SW 1271 (cell line): ENCODE results near the gene RHBDL2.
"Not testable (repeated sequence)": the region's sequence is repeated elsewhere in the genome, so short reads cannot be mapped to it uniquely, and the experiment has no call there.

Source experiments
- DNase-seq, 2 experiments: peaks; one replicate each; lab custom pipeline; 2025; lab: John Stamatoyannopoulos, UW

Gene RHBDL2

GRCh38 chr1:38932571-38932970 lies 9.1 kb downstream of the RHBDL2 start:
- no peak for DNase-seq

GRCh38 chr1:38929476-38929875 lies 12.2 kb downstream of the RHBDL2 start:
- DNase-seq, result no peak

- no peak for DNase-seq
Measured at GRCh38 chr1:38929054-38929453, 12.6 kb downstream of the RHBDL2 start.

GRCh38 chr1:38926091-38926490 lies 15.5 kb downstream of the RHBDL2 start:
- no peak for DNase-seq

- DNase-seq, result no peak
Measured at GRCh38 chr1:38925391-38925790, 16.2 kb downstream of the RHBDL2 start.

DNA sequence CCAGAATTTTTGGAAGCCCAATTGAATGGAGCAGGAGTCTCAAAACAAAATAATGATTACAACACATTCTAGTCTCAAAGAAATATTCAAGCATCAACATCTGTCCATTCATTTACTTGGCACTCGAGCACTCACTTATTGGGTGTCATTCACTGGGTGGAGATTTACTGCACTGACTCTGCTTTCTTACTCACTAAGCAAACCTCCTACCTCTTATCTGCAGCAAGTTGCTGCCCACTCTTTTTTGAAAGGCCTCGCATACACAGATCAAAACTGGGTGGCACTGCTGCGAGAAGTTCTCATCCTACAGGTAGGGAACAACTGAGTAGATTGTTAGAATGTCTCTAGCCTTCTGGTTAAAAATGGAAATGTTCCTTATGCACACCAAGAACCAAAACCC lies 18.0 kb downstream of the RHBDL2 start:
- no peak for DNase-seq

DNA sequence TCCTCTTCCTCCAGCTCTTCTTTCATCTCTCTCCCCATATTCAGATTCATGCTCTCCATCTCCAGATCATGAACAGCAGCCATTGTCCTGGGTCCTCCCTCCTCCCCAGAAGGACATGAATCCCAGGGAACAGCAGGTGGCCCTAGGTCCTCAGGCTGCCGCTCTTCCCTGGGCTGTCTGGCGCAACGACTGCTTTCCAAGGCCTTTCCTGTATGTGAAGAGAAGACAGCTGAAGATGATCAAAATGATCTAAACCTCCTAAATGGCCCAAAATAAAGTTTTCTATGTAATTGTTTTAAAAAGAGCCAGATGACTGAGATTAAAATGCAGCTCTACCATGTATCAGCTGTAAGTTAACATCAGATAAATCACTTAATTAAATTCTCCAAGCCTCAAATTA lies 22.5 kb downstream of the RHBDL2 start:
- DNase-seq, result no peak

- no peak for DNase-seq
Measured at GRCh38 chr1:38918568-38918967, 23.1 kb downstream of the RHBDL2 start.

DNA sequence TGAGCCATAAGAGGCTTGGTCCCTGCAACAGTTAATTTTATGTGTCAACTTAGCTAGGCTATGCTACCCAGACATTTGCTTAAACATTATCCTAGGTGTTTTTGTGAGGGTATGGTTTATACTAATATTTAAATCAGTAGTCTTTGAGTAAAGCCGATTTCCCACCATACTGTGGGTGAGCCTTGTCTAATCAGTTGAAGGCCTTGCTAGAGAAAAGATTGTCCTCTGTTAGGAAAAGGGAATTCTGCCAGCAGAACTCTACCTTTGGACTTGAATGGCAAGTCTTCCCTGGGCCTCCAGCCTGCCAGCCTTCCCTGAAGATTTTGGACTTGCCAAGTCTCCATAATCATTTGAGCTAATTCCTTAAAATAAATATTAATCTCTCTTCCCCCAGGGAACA lies 23.9 kb downstream of the RHBDL2 start:
- no peak for DNase-seq

GRCh38 chr1:38917337-38917736 lies 24.3 kb downstream of the RHBDL2 start:
- DNase-seq, result no peak

DNA sequence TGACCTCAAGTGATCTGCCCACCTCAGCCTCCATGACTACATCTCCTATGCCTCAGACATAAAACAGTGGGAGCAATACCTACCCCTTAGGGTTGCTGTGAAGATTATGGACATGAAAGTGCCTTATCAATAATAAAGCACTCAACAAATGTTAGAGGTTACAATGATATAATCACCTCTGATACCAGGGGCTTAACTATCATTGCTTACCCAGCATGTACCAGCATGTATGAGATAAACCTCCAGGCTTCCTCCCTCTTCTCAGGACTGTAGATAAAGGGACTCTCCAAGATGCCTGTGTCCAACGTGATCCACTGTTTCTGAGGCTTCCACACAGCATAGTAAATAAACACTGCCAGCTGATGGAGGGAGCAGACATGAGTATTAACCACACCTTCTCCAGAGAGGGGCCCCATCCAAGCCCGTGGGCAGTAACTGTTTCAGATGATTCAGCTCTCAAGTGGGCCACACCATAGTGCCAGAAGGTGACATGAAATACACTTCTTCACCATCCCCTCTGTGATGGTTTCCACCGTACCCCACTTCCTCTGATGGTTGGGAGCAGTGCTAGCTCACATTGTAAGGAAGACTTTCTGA lies 26.2 kb downstream of the RHBDL2 start:
- DNase-seq, result no peak

GRCh38 chr1:38914908-38915307 lies 26.7 kb downstream of the RHBDL2 start:
- DNase-seq, result not testable (repeated sequence)

- DNase-seq, result no peak
Measured at GRCh38 chr1:38908821-38909220, 32.8 kb downstream of the RHBDL2 start.

- DNase-seq, result no peak
Measured at GRCh38 chr1:38905985-38906384, 35.6 kb downstream of the RHBDL2 start.

GRCh38 chr1:38899560-38899959 lies 42.1 kb downstream of the RHBDL2 start:
- no peak for DNase-seq

DNA sequence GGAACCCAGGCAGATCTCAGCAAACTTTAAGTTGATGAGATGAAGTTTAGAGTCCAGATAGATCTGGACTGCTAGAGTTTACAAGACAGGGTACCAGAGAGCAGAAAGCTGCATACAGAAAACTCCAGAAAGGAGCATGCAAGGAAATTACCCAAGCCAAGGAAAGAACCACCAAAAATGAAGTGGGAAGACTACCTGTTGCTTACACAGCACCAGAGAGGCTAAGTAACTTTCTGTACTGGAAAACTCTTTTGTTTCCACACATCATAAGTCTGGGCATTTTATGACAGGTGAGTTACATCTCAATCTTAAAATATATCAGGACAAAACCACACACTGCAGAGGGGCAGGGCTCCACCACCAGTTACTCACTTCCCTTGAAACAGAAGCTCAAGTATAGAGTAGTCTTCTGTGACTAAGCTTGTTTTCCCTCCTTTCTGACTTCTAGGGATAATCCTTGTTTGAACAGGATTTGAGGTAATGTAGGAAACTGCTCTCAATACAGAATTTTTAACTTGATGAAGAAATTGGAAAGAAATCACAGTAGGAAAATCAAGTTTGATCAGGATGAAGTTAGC lies 42.9 kb downstream of the RHBDL2 start:
- DNase-seq, result no peak

- DNase-seq, result no peak
Measured at GRCh38 chr1:38896169-38896568, 45.5 kb downstream of the RHBDL2 start.

- DNase-seq, result no peak
Measured at GRCh38 chr1:38892976-38893375, 48.7 kb downstream of the RHBDL2 start.

DNA sequence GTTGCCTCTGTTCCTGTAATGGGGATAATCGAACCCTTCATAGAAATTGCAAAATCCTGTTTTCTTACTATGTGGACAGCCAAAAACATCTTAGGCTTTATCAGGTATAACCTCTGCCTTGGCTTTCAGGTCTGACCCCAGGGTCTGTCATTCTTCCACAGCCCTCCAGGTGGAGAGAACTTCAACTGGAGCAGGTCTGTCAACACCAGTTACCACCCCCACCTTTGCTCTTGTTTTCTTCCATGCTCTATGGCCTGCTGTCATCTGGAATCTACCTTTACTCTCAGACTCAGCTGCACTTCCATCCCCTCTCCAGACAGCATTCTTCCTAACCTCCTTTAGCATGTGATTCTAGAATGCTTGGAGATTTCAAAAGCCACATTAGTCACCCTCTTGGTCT lies 49.9 kb downstream of the RHBDL2 start:
- no peak for DNase-seq

GRCh38 chr1:38889589-38889988 lies 52.0 kb downstream of the RHBDL2 start:
- no peak for DNase-seq

- DNase-seq, result no peak
Measured at GRCh38 chr1:38888423-38889333, 53.0 kb downstream of the RHBDL2 start.

- no peak for DNase-seq
Measured at GRCh38 chr1:38885092-38885491, 56.5 kb downstream of the RHBDL2 start.

GRCh38 chr1:38881487-38881886 lies 60.1 kb downstream of the RHBDL2 start, which contains the start of gene GJA9:
Gene GJA9 (minus strand): TSS chr1:38881587. CDS start chr1:38876098, 5,489 bp downstream.
- no peak for DNase-seq
